GM12873 (cell line): ENCODE data around the gene WNK4.

ENCODE experiments used
- TF ChIP-seq, protein P1 (sequence below): IDR thresholded peaks from 2 replicates; pipeline ENCODE4 v1.5.1; 2012; ENCODE audit warnings: low read depth, mild to moderate bottlenecking, moderate library complexity, low read length, control low read depth; ENCODE audit not compliant: insufficient read depth; ENCODE audit errors: missing control alignments

WNK4 gene

DNA sequence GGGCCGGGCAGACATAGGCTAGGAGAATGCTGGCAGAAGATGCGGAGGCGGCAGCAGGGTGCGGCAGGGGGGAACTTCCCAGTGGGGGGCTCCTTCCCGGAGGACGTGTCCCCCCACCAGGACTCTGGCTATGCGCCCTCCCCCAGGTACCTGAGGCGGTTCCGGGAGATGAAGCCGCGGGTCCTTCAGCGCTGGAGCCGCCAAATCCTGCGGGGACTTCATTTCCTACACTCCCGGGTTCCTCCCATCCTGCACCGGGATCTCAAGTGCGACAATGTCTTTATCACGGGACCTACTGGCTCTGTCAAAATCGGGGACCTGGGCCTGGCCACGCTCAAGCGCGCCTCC is 3.4 kb downstream of the WNK4 start:
- TF ChIP-seq, protein P1, sequence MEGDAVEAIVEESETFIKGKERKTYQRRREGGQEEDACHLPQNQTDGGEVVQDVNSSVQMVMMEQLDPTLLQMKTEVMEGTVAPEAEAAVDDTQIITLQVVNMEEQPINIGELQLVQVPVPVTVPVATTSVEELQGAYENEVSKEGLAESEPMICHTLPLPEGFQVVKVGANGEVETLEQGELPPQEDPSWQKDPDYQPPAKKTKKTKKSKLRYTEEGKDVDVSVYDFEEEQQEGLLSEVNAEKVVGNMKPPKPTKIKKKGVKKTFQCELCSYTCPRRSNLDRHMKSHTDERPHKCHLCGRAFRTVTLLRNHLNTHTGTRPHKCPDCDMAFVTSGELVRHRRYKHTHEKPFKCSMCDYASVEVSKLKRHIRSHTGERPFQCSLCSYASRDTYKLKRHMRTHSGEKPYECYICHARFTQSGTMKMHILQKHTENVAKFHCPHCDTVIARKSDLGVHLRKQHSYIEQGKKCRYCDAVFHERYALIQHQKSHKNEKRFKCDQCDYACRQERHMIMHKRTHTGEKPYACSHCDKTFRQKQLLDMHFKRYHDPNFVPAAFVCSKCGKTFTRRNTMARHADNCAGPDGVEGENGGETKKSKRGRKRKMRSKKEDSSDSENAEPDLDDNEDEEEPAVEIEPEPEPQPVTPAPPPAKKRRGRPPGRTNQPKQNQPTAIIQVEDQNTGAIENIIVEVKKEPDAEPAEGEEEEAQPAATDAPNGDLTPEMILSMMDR, result no peak

GRCh38 chr17:42784409-42784808 is 4.0 kb downstream of the WNK4 start:
- TF ChIP-seq, protein P1, result no peak

DNA sequence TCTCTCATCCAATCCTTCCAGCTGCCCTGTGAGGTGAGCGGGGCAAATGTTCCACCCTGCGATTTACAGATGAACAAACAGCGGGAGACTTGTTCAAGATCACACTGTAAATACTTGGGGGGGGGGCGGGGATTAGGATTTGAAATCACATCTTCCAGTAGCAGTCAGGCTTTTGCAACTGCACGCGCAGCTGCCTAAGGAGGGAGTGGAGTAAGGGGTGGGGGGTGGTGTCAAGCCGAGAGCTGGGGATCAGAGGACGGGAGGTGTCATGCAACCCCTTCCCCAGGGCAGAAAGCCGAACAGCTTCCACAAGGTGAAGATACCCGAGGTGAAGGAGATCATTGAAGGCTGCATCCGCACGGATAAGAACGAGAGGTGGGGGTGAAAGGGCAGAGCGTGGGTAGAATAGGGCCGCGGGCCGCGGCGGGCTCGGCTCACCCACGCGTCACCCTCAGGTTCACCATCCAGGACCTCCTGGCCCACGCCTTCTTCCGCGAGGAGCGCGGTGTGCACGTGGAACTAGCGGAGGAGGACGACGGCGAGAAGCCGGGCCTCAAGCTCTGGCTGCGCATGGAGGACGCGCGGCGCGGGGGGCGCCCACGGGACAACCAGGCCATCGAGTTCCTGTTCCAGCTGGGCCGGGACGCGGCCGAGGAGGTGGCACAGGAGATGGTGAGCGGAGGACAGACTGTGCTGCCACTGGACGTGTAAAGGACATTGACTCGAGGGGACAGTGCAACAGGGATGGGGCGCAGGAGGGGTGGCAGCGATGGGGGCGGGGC is 4.6 kb downstream of the WNK4 start:
- TF ChIP-seq, protein P1, result no peak

- TF ChIP-seq, protein P1, result no peak
Observed at GRCh38 chr17:42787266-42787665, 6.9 kb downstream of the WNK4 start.

DNA sequence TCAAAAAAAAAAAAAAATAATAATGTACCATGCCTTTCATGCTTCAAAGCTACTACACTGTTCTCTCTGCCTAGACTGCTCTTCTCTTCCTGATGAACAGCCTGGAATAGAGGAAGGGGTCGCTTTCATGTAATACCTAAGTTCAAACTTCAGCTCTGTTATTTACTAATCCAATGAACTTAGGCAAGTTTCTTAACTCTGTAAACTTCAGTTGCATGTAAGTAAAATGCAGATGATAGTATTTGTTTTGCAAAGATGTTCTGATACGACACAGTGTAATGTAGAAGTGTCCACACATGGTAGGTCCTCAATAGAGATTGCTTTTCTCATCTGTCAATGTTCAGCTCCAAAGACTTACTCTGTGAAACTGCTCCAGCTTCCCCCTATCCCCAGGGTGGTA is 11.5 kb downstream of the WNK4 start:
- TF ChIP-seq, protein P1, result no peak

DNA sequence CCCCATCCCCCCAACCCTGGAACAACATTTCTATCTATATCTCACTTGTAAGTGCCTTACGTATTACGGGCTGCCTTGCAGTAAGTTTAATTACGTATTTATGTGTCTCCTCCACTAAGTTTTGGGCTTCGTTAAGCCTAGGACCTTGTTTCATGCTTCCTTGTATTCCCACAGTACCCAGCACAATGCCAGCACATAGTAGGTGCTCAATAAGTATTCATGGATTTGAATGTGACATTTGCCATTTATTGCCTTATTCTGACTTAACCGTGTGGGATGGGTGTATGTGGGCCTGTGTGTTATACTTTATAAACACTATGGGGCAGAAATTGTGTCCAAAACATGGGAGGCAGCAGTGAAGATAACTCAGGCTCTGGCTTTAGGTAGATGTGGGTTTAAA is 12.1 kb downstream of the WNK4 start:
- TF ChIP-seq, protein P1, result no peak

GRCh38 chr17:42795061-42795460 is 14.7 kb downstream of the WNK4 start:
- TF ChIP-seq, protein P1, result no peak
